Body of pancreas (tissue), 4 donors: ENCODE results near the gene WDR12.

Experiments
- POLR2A ChIP-seq, 3 donors: fragments of 450-650 bp; IDR thresholded peaks; one replicate each; pipeline ENCODE4 v1.6.1; 2016; ENCODE audit warnings: antibody characterized with exemption in 3 of 3, mild to moderate bottlenecking in 2 of 3
- TF ChIP-seq, protein P1 (sequence below), 7 experiments: fragments of 450-650 bp in 4 of 7; fragments of 200-600 bp in 3 of 7; sonication (generic) in 3 of 7; IDR thresholded peaks; one replicate each; pipeline ENCODE4 v1.5.1; 2016 to 2019; ENCODE audit warnings: antibody characterized with exemption in 7 of 7

DNA sequence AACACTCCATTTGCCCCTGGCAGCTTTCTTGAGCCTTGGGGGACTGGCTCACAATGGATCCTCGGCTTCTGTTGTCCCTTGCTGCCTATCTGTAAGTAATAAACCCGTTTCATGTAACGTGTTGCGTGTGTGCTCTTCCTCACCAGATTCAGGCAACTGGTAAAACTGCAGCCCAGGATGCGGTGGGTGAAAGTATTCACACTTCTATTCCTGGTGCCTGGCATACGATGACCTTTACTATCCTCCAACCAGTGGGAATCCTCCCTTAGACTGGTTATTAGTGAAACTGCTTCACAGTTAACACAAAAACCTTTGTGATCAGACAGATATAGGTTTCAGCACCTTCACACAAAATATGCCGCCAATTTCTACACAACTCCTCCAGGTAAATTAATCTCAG is 26.3 kb downstream of the WDR12 start:
- TF ChIP-seq, protein P1, sequence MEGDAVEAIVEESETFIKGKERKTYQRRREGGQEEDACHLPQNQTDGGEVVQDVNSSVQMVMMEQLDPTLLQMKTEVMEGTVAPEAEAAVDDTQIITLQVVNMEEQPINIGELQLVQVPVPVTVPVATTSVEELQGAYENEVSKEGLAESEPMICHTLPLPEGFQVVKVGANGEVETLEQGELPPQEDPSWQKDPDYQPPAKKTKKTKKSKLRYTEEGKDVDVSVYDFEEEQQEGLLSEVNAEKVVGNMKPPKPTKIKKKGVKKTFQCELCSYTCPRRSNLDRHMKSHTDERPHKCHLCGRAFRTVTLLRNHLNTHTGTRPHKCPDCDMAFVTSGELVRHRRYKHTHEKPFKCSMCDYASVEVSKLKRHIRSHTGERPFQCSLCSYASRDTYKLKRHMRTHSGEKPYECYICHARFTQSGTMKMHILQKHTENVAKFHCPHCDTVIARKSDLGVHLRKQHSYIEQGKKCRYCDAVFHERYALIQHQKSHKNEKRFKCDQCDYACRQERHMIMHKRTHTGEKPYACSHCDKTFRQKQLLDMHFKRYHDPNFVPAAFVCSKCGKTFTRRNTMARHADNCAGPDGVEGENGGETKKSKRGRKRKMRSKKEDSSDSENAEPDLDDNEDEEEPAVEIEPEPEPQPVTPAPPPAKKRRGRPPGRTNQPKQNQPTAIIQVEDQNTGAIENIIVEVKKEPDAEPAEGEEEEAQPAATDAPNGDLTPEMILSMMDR (IDR thresholded peaks at IDR 0.05): no peak
- TF ChIP-seq POLR2A (IDR thresholded peaks at IDR 0.05): no peak
